Stimulated activated CD4-positive, alpha-beta T cell treated with anti-CD3 and anti-CD28 coated beads, TNF-alpha, amount 100 ng/mL, for 1 hour (primary cell): ENCODE measurements around the gene DAB2.
"Not testable (repeated sequence)": the region's sequence is repeated elsewhere in the genome, so short reads cannot be mapped to it uniquely, and the experiment has no call there.

Source experiments
- DNase-seq, 3 donors: peaks; one replicate each; pipeline ENCODE4 v3.0.0-alpha.2; 2020; ENCODE audit warnings: low read depth in 3 of 3, low spot score in 1 of 3

Gene DAB2

GRCh38 chr5:39422728-39423285 is 2.0 kb downstream of the DAB2 start:
- no peak for DNase-seq

- DNase-seq, result no peak
Measured at GRCh38 chr5:39422036-39422606, 2.7 kb downstream of the DAB2 start.

GRCh38 chr5:39420482-39421145 is 4.2 kb downstream of the DAB2 start:
- DNase-seq, result no peak

- DNase-seq, result no peak
Measured at GRCh38 chr5:39419796-39420195, 5.0 kb downstream of the DAB2 start.

- no peak for DNase-seq
Measured at GRCh38 chr5:39417979-39418378, 6.8 kb downstream of the DAB2 start.

GRCh38 chr5:39415201-39415600 is 9.6 kb downstream of the DAB2 start:
- DNase-seq, result no peak

- DNase-seq, result no peak
Measured at GRCh38 chr5:39414426-39414825, 10.4 kb downstream of the DAB2 start.

GRCh38 chr5:39413771-39414170 is 11.0 kb downstream of the DAB2 start:
- no peak for DNase-seq

- DNase-seq, result no peak
Measured at GRCh38 chr5:39412721-39413394, 11.9 kb downstream of the DAB2 start.

GRCh38 chr5:39411985-39412384 is 12.8 kb downstream of the DAB2 start:
- DNase-seq, result no peak

GRCh38 chr5:39411061-39411460 is 13.7 kb downstream of the DAB2 start:
- no peak for DNase-seq

- DNase-seq, result no peak
Measured at GRCh38 chr5:39409033-39409432, 15.7 kb downstream of the DAB2 start.

GRCh38 chr5:39405083-39405843 is 19.5 kb downstream of the DAB2 start:
- no peak for DNase-seq

GRCh38 chr5:39403761-39404160 is 21.0 kb downstream of the DAB2 start:
- DNase-seq, result not testable (repeated sequence)

- not testable (repeated sequence) for DNase-seq
Measured at GRCh38 chr5:39402140-39402539, 22.6 kb downstream of the DAB2 start.

- DNase-seq, result no peak
Measured at GRCh38 chr5:39400713-39401578, 23.8 kb downstream of the DAB2 start.

- no peak for DNase-seq
Measured at GRCh38 chr5:39399135-39400036, 25.4 kb downstream of the DAB2 start.

- no peak for DNase-seq
Measured at GRCh38 chr5:39396843-39397242, 27.9 kb downstream of the DAB2 start.

GRCh38 chr5:39395521-39395920 is 29.3 kb downstream of the DAB2 start:
- DNase-seq, result no peak

- DNase-seq, result no peak
Measured at GRCh38 chr5:39394946-39395345, 29.8 kb downstream of the DAB2 start.
